H1 (cell line): ENCODE data around the gene FGF21. TPM values are rescaled to one million over a fixed set of nuclear protein-coding genes. Genes with fewer than 3 reads are reported as not detected.
A peak's percentile ranks its signal among the peaks of the same experiment; 100 is the strongest.

Experiments used
- CTCF ChIA-PET: fragments of 300-600 bp; sonication (Branson Sonifier 250); formaldehyde crosslinking; loops from one replicate; lab custom pipeline; 2021; ENCODE audit not compliant: partially characterized antibody; lab: Charles Lee
- POLR2A ChIA-PET: fragments of 300-600 bp; sonication (Branson Sonifier 250); formaldehyde crosslinking; loops from one replicate; lab custom pipeline; 2021; ENCODE audit warnings: inconsistent platforms; ENCODE audit not compliant: partially characterized antibody; lab: Charles Lee
- DNase-seq, 2 experiments: peaks; one replicate each; pipeline versions ENCODE4 v3.0.0 to v3.0.0-alpha.2; 2010 to 2022; ENCODE audit warnings: low spot score in 2 of 2, low read depth in 1 of 2, mixed read lengths in 1 of 2
- FAIRE-seq: peaks from 2 replicates; lab custom pipeline; 2011; peaks lifted over from hg19 to GRCh38; lab: Jason Lieb, UNC
- H2AFZ ChIP-seq: 2 replicates; pipeline ENCODE4 v1.8.1; 2012; ENCODE audit warnings: low read length, inconsistent platforms
- H2AK5ac ChIP-seq: 2 replicates; pipeline ENCODE4 v1.6.1; 2013; ENCODE audit warnings: low read depth, low read length
- H2BK120ac ChIP-seq: replicated peaks from 2 replicates; pipeline ENCODE3; 2013; ENCODE audit warnings: low read depth, low read length, inconsistent platforms
- H2BK12ac ChIP-seq: 2 replicates; pipeline ENCODE4 v1.6.1; 2013; ENCODE audit warnings: low read depth, low read length
- H2BK15ac ChIP-seq: 2 replicates; pipeline ENCODE4 v1.6.1; 2013; ENCODE audit warnings: low read length
- H2BK20ac ChIP-seq: 2 replicates; pipeline ENCODE4 v1.6.1; 2013; ENCODE audit warnings: low read length
- H2BK5ac ChIP-seq: 2 replicates; pipeline ENCODE4 v1.6.1; 2013; ENCODE audit warnings: low read depth, low read length
- H3K14ac ChIP-seq: 2 replicates; pipeline ENCODE4 v1.6.1; 2013; ENCODE audit warnings: inconsistent platforms; ENCODE audit not compliant: insufficient read length
- H3K18ac ChIP-seq: 2 replicates; pipeline ENCODE4 v1.6.1; 2013; ENCODE audit warnings: low read length; ENCODE audit errors: extremely low read depth
- H3K23ac ChIP-seq: 2 replicates; pipeline ENCODE4 v1.6.1; 2013; ENCODE audit warnings: inconsistent platforms; ENCODE audit not compliant: insufficient read length
- H3K23me2 ChIP-seq: 2 replicates; pipeline ENCODE4 v1.6.1; 2013; ENCODE audit warnings: low read depth, low read length
- H3K27ac ChIP-seq: 2 replicates; pipeline ENCODE4 v1.6.1; 2011; ENCODE audit warnings: low read depth, low read length, inconsistent platforms
- H3K27me3 ChIP-seq, 4 experiments: replicated peaks in 1 of 4; 1 replicate in 1 of 4; 2 replicates in 3 of 4; pipeline versions ENCODE4 v1.6.1 to v1.8.1; 2011 to 2013; ENCODE audit warnings: low read length in 3 of 4, mild to moderate bottlenecking in 3 of 4, inconsistent platforms in 2 of 4, mixed read lengths in 2 of 4, moderate library complexity in 1 of 4; ENCODE audit not compliant: control insufficient read depth in 3 of 4, insufficient read depth in 3 of 4; ENCODE audit errors: extremely low read depth in 1 of 4
- H3K36me3 ChIP-seq, 4 experiments: 2 replicates each; pipeline versions ENCODE4 v1.6.1 to v1.8.1; 2011 to 2013; ENCODE audit warnings: mild to moderate bottlenecking in 4 of 4, low read length in 3 of 4, moderate library complexity in 2 of 4, control low read depth in 1 of 4, inconsistent platforms in 1 of 4; ENCODE audit not compliant: insufficient read depth in 4 of 4, control insufficient read depth in 2 of 4
- H3K4ac ChIP-seq: replicated peaks from 2 replicates; pipeline ENCODE3; 2013; ENCODE audit warnings: low read length, low read depth, mixed read lengths, inconsistent platforms; ENCODE audit not compliant: insufficient read length
- H3K4me1 ChIP-seq, 4 experiments: replicated peaks in 1 of 4; 1 replicate in 1 of 4; 2 replicates in 3 of 4; pipeline versions ENCODE4 v1.6.1 to v1.8.1; 2011 to 2013; ENCODE audit warnings: low read length in 3 of 4, inconsistent platforms in 2 of 4, mixed read lengths in 1 of 4; ENCODE audit not compliant: insufficient read depth in 4 of 4, control insufficient read depth in 3 of 4
- H3K4me2 ChIP-seq, 2 experiments: 2 replicates each; pipeline versions ENCODE4 v1.6.1 to v1.8.1; 2011 to 2013; ENCODE audit warnings: low read depth in 2 of 2, low read length in 2 of 2, control low read depth in 1 of 2, inconsistent platforms in 1 of 2, mild to moderate bottlenecking in 1 of 2; ENCODE audit not compliant: insufficient read depth in 1 of 2
- H3K4me3 ChIP-seq, 4 experiments: fragments of 200-600, 300-600 bp in 1 of 4; sonication (generic), shearing (Covaris generic), sonication (Bioruptor Twin) in 1 of 4; 2 replicates each; pipeline versions ENCODE4 v1.5.1 to v1.8.1; 2011 to 2016; ENCODE audit warnings: low read length in 4 of 4, low read depth in 3 of 4, control low read depth in 2 of 4, inconsistent platforms in 2 of 4, mild to moderate bottlenecking in 2 of 4, mixed read lengths in 1 of 4, moderate library complexity in 1 of 4; ENCODE audit not compliant: insufficient read depth in 2 of 4; ENCODE audit errors: extremely low read depth in 1 of 4
- H3K56ac ChIP-seq: replicated peaks from 2 replicates; pipeline ENCODE3; 2013; ENCODE audit warnings: low read depth, mild to moderate bottlenecking, mixed read lengths, low read length, inconsistent platforms; ENCODE audit not compliant: insufficient read length
- H3K79me1 ChIP-seq: 2 replicates; pipeline ENCODE4 v1.6.1; 2013; ENCODE audit warnings: low read depth, low read length, control low read depth
- H3K79me2 ChIP-seq, 2 experiments: 2 replicates each; pipeline versions ENCODE4 v1.6.1 to v1.8.1; 2012 to 2013; ENCODE audit warnings: low read length in 2 of 2, mild to moderate bottlenecking in 2 of 2, inconsistent platforms in 1 of 2; ENCODE audit not compliant: insufficient read depth in 2 of 2, control insufficient read depth in 1 of 2
- H3K9ac ChIP-seq, 4 experiments: replicated peaks in 1 of 4; 1 replicate in 1 of 4; 2 replicates in 3 of 4; pipeline versions ENCODE4 v1.6.1 to v1.8.1; 2011 to 2013; ENCODE audit warnings: low read depth in 3 of 4, low read length in 3 of 4, control low read depth in 2 of 4, mild to moderate bottlenecking in 2 of 4, moderate library complexity in 2 of 4, inconsistent platforms in 1 of 4; ENCODE audit errors: extremely low read depth in 1 of 4
- H3K9me3 ChIP-seq, 2 experiments: 2 replicates each; pipeline versions ENCODE4 v1.6.1 to v1.8.1; 2012 to 2013; ENCODE audit warnings: mild to moderate bottlenecking in 2 of 2, moderate library complexity in 2 of 2, control low read depth in 1 of 2, inconsistent platforms in 1 of 2, low read depth in 1 of 2, low read length in 1 of 2, mixed read lengths in 1 of 2; ENCODE audit not compliant: insufficient read depth in 2 of 2
- H4K20me1 ChIP-seq, 2 experiments: replicated peaks in 1 of 2; 2 replicates each; pipeline versions ENCODE3 to v1.8.1; 2011 to 2013; ENCODE audit warnings: inconsistent platforms in 2 of 2, low read length in 2 of 2, mild to moderate bottlenecking in 1 of 2; ENCODE audit not compliant: insufficient read depth in 2 of 2, control insufficient read depth in 1 of 2
- H4K5ac ChIP-seq: 2 replicates; pipeline ENCODE4 v1.6.1; 2013; ENCODE audit warnings: low read length, low read depth, mixed read lengths, inconsistent platforms; ENCODE audit not compliant: insufficient read length
- H4K8ac ChIP-seq: 2 replicates; pipeline ENCODE4 v1.8.0; 2013; ENCODE audit warnings: mild to moderate bottlenecking, moderate library complexity, low read length, inconsistent platforms; ENCODE audit not compliant: insufficient read depth; ENCODE audit errors: extremely low read depth
- H4K91ac ChIP-seq: replicated peaks from 2 replicates; pipeline ENCODE3; 2013; ENCODE audit warnings: low read length, mixed read lengths, inconsistent platforms; ENCODE audit not compliant: insufficient read length
- BACH1 ChIP-seq: IDR thresholded peaks from 2 replicates; pipeline ENCODE4 v1.6.1; 2012; ENCODE audit warnings: low read length, improper control_type of control experiment
- CHD1 ChIP-seq: IDR thresholded peaks from 2 replicates; pipeline ENCODE4 v1.6.1; 2012; ENCODE audit warnings: low read depth, low read length, improper control_type of control experiment
- EP300 ChIP-seq, 2 experiments: IDR thresholded peaks; 1 replicate in 1 of 2; 2 replicates in 1 of 2; pipeline ENCODE4 v1.6.1; 2011 to 2012; ENCODE audit warnings: low read depth in 2 of 2, low read length in 2 of 2, mild to moderate bottlenecking in 2 of 2, borderline replicate concordance in 1 of 2, inconsistent platforms in 1 of 2, moderate library complexity in 1 of 2
- HDAC6 ChIP-seq: IDR thresholded peaks from one replicate; pipeline ENCODE4 v1.7.1; 2012; ENCODE audit warnings: low read depth, mild to moderate bottlenecking, inconsistent platforms, low read length, moderate library complexity
- KDM1A ChIP-seq: fragments of 200-600, 300-600 bp; sonication (generic); IDR thresholded peaks from 2 replicates; pipeline ENCODE4 v1.7.1; 2016; ENCODE audit warnings: mild to moderate bottlenecking, low read length, borderline replicate concordance
- NANOG ChIP-seq: IDR thresholded peaks from 2 replicates; pipeline ENCODE4 v1.6.1; 2011; ENCODE audit warnings: low read length, low read depth, mild to moderate bottlenecking, inconsistent platforms; ENCODE audit not compliant: insufficient read depth, poor library complexity, severe bottlenecking
- WGBS, 2 experiments: shearing (Covaris generic) in 1 of 2; methylation state at CpG; one replicate each; pipeline versions ENCODE4 v1.1.6 to v1.1.7; 2013 to 2015; ENCODE audit warnings: low lambda C conversion rate in 2 of 2, mixed read lengths in 2 of 2, inconsistent platforms in 1 of 2, low coverage in 1 of 2, missing lambda C conversion rate in 1 of 2; ENCODE audit not compliant: insufficient replicate concordance in 2 of 2, insufficient coverage in 1 of 2, insufficient read length in 1 of 2; ENCODE audit errors: extremely low coverage in 1 of 2, missing lambda C conversion rate in 1 of 2; 5-methylcytosine and 5-hydroxymethylcytosine counted together
- polyA plus RNA-seq, 7 experiments: library from polyadenylated mRNA; depleted of rRNA in 3 of 7; stranded (reverse) in 5 of 7; unstranded in 2 of 7; fragments of >200 nt in 5 of 7; fragments of 200-250 nt in 2 of 7; gene quantifications; 1 replicate in 5 of 7; 2 replicates in 1 of 7; 4 replicates in 1 of 7; pipeline versions ENCODE4 v1.2.1 to v1.2.3, GENCODE V29; 2011 to 2013; ENCODE audit warnings: missing spikeins in 2 of 7, mixed read lengths in 2 of 7
- total RNA-seq: library from RNA; stranded (reverse); fragmentation: NEBNext Ultra II Directional; extraction: Animal tissue kit (Norgen Biotek cat#: 25700); gene quantifications from 2 replicates; pipeline ENCODE4 v1.2.1, GENCODE V29; 2021

The FGF21 gene
- total and polyA plus RNA-seq, 2 of the 8 experiments (the other 6 are each of a cell fraction or from before 2014, with no cell fraction given) = 0.48 to 0.80 TPM

DNA sequence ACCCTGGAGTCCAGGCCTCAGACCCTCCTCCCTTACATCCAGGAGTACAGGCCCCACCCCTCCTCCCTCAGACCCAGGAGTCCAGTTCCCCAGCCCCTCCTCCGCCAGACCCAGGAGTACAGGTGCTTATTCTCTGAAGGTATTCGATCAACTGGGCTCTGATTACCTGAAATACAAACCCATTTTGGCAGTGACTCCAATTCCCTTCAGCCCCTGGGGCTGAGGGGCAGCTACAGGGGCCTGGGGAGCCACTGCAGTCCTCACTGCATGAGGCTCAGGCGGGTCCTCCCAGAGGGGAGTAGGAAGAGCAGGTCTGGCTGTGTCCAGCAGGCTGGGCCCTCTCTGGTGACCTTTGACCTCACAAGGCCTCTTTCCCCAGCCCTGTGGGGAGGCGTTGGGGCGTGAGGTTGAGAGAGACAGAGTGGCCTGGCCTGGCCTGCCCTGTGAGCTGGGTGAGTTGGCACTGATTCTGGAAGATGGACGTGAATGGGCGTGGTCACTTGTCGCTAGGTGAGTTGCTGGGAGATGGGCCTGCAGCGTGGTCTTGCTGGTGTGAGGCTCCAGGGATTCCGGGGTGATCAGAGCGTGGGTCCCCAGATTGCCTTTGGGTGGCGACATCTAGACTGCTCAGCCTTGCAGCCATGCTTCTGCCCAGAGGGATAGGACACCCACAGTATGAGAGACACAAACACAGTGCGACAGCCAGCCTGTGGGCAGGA lies 52.4 kb downstream of the FGF21 start:
- Histone ChIP-seq H3K56ac (no peak overlapping the region), H3K18ac (no peak overlapping the region), H2BK5ac (0 out of 2 replicates have a peak overlapping the region, but pooled peaks have one; percentile 61), H3K4me1 (peaks cover 0 to 19% (median 14%) of the 10 kb centered on the region in 4 experiments; a peak in 6 of 7 replicates), H2BK120ac (no peak overlapping the region), H4K91ac (peak overlapping the region; percentile 66), H3K79me1 (no peaks in the 10 kb centered on the region; the same call in 1 of the 2 replicates), H3K79me2 (0 out of 4 replicates have a peak, but pooled peaks cover 0 to 7% of the 10 kb centered on the region in 2 experiments), H2AK5ac (peak overlapping the region; percentile 84; the same call in 1 of the 2 replicates), H3K4me2 (0 out of 4 replicates have a peak overlapping the region, but pooled peaks of 1 of the 2 experiments have one; percentile 26), H3K4me3 (no peak overlapping the region), H3K27me3 (peaks cover 0 to 11% (median 0%) of the 10 kb centered on the region in 4 experiments; a peak in 3 of 7 replicates), H3K14ac (no peak overlapping the region), H2AFZ (no peak overlapping the region), H2BK12ac (peak overlapping the region; percentile 83; the same call in 1 of the 2 replicates), H2BK15ac (no peak overlapping the region), H3K27ac (0 out of 2 replicates have a peak overlapping the region, but pooled peaks have one; percentile 12), H3K23ac (no peak overlapping the region), H3K4ac (peak overlapping the region; percentile 44), H3K9ac (no peak overlapping the region), H4K20me1 (peaks cover 0 to 1% of the 10 kb centered on the region in 2 experiments), H4K8ac (no peak overlapping the region), H3K9me3 (no peaks in the 10 kb centered on the region), H4K5ac (no peak overlapping the region), H2BK20ac (no peak overlapping the region), H3K23me2 (peaks cover 10% of the 10 kb centered on the region; the same call in 1 of the 2 replicates), H3K36me3 (no peaks in the 10 kb centered on the region)
- WGBS, 2 experiments = 91% methylated on average over 13 of the region's 13 CpGs; no CpG with 5 or more reads in 1 of the 2 experiments
- POLR2A ChIA-PET = interaction anchor here (0.5 to 4.5 kb wide), 10 partner anchors 8 to 312 kb away, joined by 3 to 36 read pairs (median 6); partner anchors contain the start of gene PPP1R15A
- no peak for FAIRE-seq
- CTCF ChIA-PET = interaction anchor here (0.7 to 13.8 kb wide), 12 partner anchors 11 to 186 kb away, joined by 3 to 285 read pairs (median 6); partner anchors contain the start of genes FUT2, GYS1 and RUVBL2
- peak in 1 of 2 experiments; percentile 59 for DNase-seq
- TF ChIP-seq CHD1 = no peak
- TF ChIP-seq BACH1 = no peak
- no peak for TF ChIP-seq EP300 (IDR thresholded peaks at IDR 0.05; ENCODE audit: borderline replicate concordance in 1 of 2, low read depth in 2 of 2, low read length in 2 of 2)
- TF ChIP-seq NANOG = no peak
- no peak for TF ChIP-seq KDM1A
- TF ChIP-seq HDAC6 = no peak
